HL-60/S4 treated with phorbol 12-myristate 13-acetate at 8.2 ng/mL for 4 days and 3 days (cell line): ENCODE measurements around the gene PXN.

Experiments used
- in situ Hi-C: fragments of 300-500 bp; cut with MboI; formaldehyde crosslinking; loops from 2 replicates; pipeline ENCODE4 v1.15.0; 2022; ENCODE audit warnings: low sequenced_read_pairs

The PXN gene

DNA sequence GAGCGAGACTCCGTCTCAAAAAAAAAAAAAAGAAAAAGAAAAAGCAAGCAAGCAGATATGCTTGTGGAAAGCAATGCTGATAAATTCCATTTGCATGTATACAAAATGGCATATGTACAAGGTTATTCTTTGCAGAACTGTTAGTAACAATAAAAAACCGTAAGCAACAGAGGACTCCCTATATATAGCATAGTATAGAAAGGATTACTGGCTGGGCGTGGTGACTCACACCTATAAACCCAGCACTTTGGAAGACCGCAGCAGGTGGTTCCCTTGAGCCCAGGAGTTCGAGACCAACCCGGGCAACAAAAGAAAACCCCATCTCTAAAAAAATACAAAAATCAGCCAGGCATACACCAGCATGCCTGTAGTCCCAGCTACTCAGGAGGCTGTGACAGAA is 84.6 kb downstream of the PXN start:
- in situ Hi-C loops = no loop called here

DNA sequence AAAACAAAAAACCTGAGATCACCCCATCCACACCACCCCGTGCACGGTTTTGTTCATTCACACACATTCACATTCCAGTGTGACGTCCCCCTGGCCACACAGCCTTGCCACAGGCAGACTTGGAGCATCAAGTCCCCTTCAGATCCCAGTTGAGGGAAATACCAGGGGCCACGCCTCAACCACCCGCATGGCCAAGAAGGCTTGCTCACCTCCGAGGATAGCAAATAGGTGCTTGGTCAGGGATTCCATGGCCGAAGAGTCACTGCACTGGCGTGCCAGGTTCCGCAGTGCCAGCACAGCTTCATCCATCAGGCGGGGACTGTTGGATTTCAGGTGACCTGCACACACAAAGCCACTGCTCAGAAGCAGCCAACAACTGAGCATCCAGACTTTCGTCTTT is 90.0 kb downstream of the PXN start:
- in situ Hi-C loops = no loop called here

DNA sequence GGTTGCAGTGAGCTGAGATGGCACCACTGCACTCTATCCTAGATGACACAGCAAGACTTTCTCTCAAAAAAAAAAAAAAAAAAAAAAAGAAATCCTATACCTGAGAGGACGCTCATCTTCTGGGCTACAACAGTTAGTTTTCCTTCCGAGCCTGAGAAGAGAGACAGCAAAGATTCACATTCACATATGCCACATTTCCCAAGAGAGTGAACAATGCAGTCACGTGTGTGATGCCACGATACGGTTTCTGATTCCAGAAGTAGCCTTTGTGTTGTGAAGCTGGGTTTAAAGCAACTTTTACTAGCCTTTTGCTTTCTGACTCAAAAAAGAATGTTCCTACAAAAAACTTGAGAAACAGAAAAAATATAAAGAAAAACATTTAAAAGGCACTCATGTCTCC is 90.5 kb downstream of the PXN start:
- in situ Hi-C loops = no loop called here

DNA sequence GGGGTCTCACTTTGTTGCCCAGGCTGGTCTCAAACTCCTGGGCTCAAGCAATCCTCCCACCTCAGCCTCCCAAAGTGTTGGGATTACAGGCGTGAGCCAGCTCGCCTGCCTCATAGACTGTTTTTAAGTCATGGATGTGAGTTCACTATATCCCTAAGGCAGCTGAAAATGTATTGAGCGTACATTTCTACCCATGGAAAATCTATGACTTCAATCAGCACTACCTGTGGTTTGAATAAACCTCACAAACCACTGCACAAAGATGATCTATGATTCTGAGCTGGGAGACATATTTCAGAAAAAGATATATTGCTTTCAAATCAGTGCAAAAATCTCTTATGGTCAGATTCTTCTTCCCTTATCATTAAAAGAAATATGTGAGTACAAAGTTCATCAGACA is 93.5 kb downstream of the PXN start:
- in situ Hi-C loops = no loop called here

DNA sequence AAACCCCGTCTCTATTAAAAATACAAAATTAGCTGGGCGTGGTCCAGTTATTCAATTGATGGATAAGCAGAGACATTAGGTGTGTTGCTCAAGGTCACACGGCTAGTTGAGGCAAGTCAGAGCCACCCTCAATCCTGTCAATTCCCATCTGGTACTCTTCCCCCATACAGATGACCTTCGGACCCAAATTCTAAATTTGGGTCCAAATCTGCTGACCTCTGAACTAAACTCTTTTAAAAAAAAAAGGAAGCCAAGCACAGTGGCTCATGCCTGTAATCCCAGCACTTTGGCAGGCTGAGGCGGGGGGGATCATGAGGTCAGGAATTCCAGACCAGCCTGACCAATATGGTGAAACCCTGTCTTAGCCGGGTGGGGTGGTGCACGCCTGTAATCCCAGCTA is 94.9 kb downstream of the PXN start:
- in situ Hi-C loops = no loop called here

DNA sequence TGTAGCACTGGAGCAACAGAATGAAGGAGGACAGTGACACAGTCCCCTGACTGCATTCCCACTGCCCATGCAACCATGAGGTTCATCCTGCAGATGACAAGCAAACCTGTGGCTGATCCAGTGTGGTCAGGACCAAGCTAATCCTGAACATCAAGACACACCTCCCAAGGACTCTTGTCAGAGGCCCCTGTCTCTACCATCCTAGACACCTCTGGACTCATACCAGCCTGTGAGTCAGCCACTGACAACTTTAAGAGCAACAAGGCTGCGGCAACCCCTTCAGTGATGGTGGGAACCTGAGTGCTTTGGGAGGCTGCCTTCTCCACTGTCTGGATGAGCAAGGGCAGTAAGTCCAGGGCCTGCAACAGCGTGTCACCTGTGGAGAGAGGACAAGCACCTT is 95.6 kb downstream of the PXN start:
- in situ Hi-C loops = no loop called here

DNA sequence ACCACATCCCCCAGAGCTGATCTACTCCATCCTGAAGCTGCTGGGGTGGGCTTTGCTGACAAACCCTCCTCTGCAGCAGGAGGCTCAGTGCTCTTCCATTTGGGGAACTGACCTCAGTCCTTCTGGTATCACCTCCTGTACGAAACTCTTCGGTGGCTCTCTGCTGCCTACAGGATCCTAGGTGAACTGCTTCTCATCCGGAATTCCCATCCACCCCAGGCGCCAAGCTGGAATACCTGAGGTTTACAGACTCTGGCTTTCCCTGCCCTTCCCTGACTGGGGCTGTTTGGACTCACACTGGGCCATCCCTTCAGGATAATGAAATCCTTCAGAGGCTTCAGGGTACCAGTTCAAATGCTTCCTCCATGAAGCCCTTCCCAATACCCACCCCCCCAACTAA is 97.2 kb downstream of the PXN start:
- in situ Hi-C loops = no loop called here

DNA sequence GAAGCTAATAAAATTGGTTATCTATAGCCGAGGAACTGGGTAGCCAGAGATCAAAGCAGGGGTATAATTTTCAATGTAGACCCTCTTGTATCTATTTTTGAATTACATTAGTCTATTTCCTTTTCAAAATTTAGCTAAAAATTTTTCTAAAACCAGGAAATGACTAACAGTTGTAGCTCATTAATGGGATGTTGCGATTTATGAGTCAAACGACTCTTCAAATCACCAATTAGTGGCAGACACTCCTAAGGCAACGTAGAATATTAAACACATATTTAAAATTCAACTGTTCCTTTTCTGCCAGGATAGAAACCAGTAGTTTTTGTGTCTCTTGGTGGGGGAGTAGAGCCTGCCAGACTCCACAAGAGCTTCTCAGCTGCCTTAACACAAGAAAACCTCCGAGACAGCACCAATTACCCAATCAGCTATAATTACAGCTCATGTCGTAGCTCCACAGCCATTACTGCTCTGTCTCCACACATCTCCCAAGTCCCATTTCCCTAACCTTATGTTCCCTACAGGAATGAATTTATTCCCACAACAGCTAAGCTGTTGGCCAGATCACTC is 97.9 kb downstream of the PXN start:
- in situ Hi-C loops = no loop called here

DNA sequence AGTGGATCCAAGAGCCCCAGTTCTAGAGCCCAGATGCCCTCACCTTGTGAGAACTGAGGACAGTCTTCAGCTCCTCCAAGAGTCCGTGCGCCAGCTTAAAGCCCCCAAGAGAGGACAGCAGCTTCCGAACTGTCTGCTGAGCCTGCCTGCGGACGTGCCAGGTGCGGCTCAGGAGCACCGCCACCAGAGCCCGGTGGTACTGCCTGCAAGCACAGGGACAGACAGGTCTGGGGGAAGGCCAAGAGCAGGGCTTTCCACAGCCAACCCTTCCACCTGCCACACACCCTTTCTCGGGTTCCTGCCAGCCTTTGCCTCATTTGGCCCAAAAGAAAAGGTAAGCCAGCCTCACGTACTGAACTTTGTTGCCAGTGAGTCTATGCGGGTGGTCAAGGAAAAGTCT is 101.2 kb downstream of the PXN start:
- in situ Hi-C loops = no loop called here

DNA sequence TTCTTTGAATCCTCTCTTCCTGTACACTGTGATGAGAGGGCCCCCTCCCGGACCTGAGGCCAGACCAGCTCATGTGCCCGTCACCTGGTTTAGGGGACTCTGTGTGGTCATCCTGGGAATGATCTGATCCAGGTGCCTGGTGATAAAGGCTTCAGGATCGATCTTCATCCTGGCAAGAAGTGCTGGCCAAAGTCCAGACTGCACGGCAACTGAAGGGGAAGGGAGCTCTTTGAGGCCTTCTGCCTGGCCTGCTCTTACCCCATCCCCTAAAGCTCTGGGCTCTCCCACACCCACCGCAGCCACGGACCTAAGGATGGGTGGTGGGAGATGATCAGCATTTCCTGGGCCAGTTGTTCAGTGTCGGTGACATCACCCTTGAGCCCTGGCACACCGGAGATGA is 102.8 kb downstream of the PXN start:
- in situ Hi-C loops = no loop called here

DNA sequence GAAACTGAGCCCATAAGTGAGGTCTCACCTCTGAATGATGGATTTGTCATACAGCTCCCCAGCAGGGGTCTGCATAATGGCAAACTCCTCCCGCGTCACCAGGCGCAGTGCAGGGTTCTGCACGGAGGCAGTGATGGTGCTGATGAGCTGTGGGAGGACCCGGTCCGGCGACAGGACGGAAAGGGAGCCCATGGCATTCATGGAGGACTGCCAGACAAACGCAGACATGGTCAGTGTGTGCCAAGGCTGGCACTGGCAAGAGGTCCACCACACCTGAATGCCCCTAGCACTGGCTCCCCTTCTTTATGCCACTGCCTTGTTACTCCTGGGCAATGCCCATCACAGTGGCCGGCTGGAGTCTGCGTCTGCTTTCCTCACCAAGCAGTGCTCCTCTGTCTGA is 103.7 kb downstream of the PXN start:
- in situ Hi-C loops = no loop called here
